HG03175 (cell line): ENCODE data around the gene SLC10A6.
A peak's percentile ranks its signal among the peaks of the same experiment; 100 is the strongest.
"Not testable (repeated sequence)": the region's sequence is repeated elsewhere in the genome, so short reads cannot be mapped to it uniquely, and the experiment has no call there.

Experiments used
- ATAC-seq: cut with Tn5 transposase; IDR thresholded peaks from one replicate; pipeline ENCODE4 v1.9.1; 2021; ENCODE audit warnings: mild to moderate bottlenecking, moderate library complexity; ENCODE audit not compliant: unreplicated experiment

SLC10A6 gene

GRCh38 chr4:86848732-86849619 is at the start of gene SLC10A6:
Gene SLC10A6, minus strand, starts transcription at chr4:86849384. Its CDS starts 269 bp downstream, at chr4:86849115.
- ATAC-seq = no peak

- no peak for ATAC-seq
These were observed 49.4 kb upstream of the SLC10A6 start for GRCh38 chr4:86898562-86898961.

GRCh38 chr4:86896596-86896995 is 47.4 kb upstream of the SLC10A6 start:
- ATAC-seq = no peak

GRCh38 chr4:86895692-86896488 is 46.7 kb upstream of the SLC10A6 start:
- ATAC-seq = peak; percentile 58

GRCh38 chr4:86894455-86894854 is 45.3 kb upstream of the SLC10A6 start:
- no peak for ATAC-seq

- no peak for ATAC-seq
These were observed 44.0 kb upstream of the SLC10A6 start for GRCh38 chr4:86893136-86893535.

GRCh38 chr4:86892636-86892960 is 43.4 kb upstream of the SLC10A6 start:
- ATAC-seq = peak; percentile 5

- peak; percentile 55 for ATAC-seq
These were observed 42.8 kb upstream of the SLC10A6 start, which contains the start of gene C4orf36 for GRCh38 chr4:86891762-86892635. Gene C4orf36, minus strand, starts transcription at chr4:86892422. Its CDS starts 902 bp downstream, at chr4:86891520.

GRCh38 chr4:86890790-86891189 is 41.6 kb upstream of the SLC10A6 start:
- ATAC-seq = no peak

- ATAC-seq = no peak
These were observed 30.5 kb upstream of the SLC10A6 start for GRCh38 chr4:86879641-86880040.

- ATAC-seq = no peak
These were observed 29.5 kb upstream of the SLC10A6 start for GRCh38 chr4:86878640-86879039.

GRCh38 chr4:86876894-86877685 is 27.9 kb upstream of the SLC10A6 start:
- ATAC-seq = no peak

GRCh38 chr4:86875436-86875835 is 26.3 kb upstream of the SLC10A6 start:
- ATAC-seq = not testable (repeated sequence)

- no peak for ATAC-seq
These were observed 23.0 kb upstream of the SLC10A6 start for GRCh38 chr4:86872135-86872534.

- no peak for ATAC-seq
These were observed 21.4 kb upstream of the SLC10A6 start for GRCh38 chr4:86870442-86871069.

- no peak for ATAC-seq
These were observed 8.3 kb upstream of the SLC10A6 start for GRCh38 chr4:86857341-86858052.

- ATAC-seq = no peak
These were observed 7.7 kb upstream of the SLC10A6 start for GRCh38 chr4:86856896-86857295.

GRCh38 chr4:86855572-86855971 is 6.4 kb upstream of the SLC10A6 start:
- ATAC-seq = no peak

GRCh38 chr4:86853209-86853608 is 4.0 kb upstream of the SLC10A6 start:
- ATAC-seq = no peak
